Thoracic aorta (tissue), 2 donors: ENCODE measurements around the gene ERBB4. TPM values are rescaled to one million over a fixed set of nuclear protein-coding genes. Genes with fewer than 3 reads are reported as not detected.

Source experiments
- ATAC-seq: fragments of 150-250 bp; one replicate; pipeline ENCODE4 v1.8.0; 2017; ENCODE audit warnings: low read depth; ENCODE audit not compliant: insufficient number of reproducible peaks, low FRiP score
- DNase-seq: peaks from one replicate; pipeline ENCODE4 v3.0.0-alpha.2; 2020; ENCODE audit warnings: low spot score
- H3K27ac ChIP-seq, 2 donors: fragments of 200-600 bp; sonication (generic); 1 replicate in 1 of 2; 2 replicates in 1 of 2; pipeline ENCODE4 v1.5.1; 2016; ENCODE audit warnings: mild to moderate bottlenecking in 2 of 2, moderate library complexity in 2 of 2
- H3K27me3 ChIP-seq: fragments of 200-600 bp; sonication (generic); replicated peaks from 2 replicates; pipeline ENCODE4 v1.6.0; 2016; ENCODE audit warnings: mild to moderate bottlenecking; ENCODE audit not compliant: insufficient read depth
- H3K36me3 ChIP-seq: fragments of 200-600 bp; sonication (generic); one replicate; pipeline ENCODE4 v1.5.1; 2016
- H3K4me1 ChIP-seq, 2 donors: fragments of 200-600 bp; sonication (generic); 1 replicate in 1 of 2; 2 replicates in 1 of 2; pipeline versions ENCODE4 v1.5.1 to v1.6.0; 2016; ENCODE audit warnings: low read depth in 2 of 2, mild to moderate bottlenecking in 1 of 2; ENCODE audit not compliant: control insufficient read depth in 1 of 2
- H3K4me3 ChIP-seq: fragments of 200-600 bp; sonication (generic); 2 replicates; pipeline ENCODE4 v1.5.1; 2016; ENCODE audit warnings: mild to moderate bottlenecking
- H3K9me3 ChIP-seq: fragments of 200-600 bp; sonication (generic); 2 replicates; pipeline ENCODE4 v1.5.1; 2016
- total RNA-seq, 2 donors: library from RNA; depleted of rRNA; stranded (reverse); fragments of >200 nt; gene quantifications; one replicate each; pipeline versions ENCODE4 v1.1.0 to v1.2.3, GENCODE V29; 2016
- TF ChIP-seq, protein P1 (sequence below): fragments of 200-600 bp; sonication (generic); IDR thresholded peaks from one replicate; pipeline ENCODE4 v1.5.1; 2019; ENCODE audit warnings: antibody characterized with exemption

ERBB4 gene
- total RNA-seq, 2 donors from 2014 or later: 15.7 to 29.3 TPM

DNA sequence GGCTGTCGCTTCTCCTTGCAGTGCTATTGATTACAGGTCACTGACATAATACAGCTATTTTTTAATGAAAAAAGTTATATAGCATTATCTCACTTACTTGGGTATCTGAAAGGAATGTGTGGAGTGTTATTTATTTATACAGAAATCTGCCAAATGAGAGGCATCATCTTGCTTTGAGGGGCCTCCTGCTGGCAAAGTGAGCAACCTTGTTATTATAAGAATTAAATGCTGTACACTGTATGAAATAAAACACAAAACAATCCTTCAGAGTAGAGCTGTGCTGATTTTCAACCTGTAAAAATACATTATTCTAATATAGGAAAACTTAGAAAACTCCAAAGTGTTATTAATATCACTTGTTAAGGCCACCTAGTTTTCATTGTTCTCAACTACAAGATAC lies 20.9 kb downstream of the ERBB4 start:
- H3K4me3 ChIP-seq: no peak overlapping the region
- H3K9me3 ChIP-seq: no peaks in the 10 kb centered on the region
- peaks cover 6 to 28% of the 10 kb centered on the region in 2 donors for H3K4me1 ChIP-seq
- no peaks in the 10 kb centered on the region for H3K27me3 ChIP-seq
- H3K27ac ChIP-seq: no peak overlapping the region
- TF ChIP-seq, protein P1, sequence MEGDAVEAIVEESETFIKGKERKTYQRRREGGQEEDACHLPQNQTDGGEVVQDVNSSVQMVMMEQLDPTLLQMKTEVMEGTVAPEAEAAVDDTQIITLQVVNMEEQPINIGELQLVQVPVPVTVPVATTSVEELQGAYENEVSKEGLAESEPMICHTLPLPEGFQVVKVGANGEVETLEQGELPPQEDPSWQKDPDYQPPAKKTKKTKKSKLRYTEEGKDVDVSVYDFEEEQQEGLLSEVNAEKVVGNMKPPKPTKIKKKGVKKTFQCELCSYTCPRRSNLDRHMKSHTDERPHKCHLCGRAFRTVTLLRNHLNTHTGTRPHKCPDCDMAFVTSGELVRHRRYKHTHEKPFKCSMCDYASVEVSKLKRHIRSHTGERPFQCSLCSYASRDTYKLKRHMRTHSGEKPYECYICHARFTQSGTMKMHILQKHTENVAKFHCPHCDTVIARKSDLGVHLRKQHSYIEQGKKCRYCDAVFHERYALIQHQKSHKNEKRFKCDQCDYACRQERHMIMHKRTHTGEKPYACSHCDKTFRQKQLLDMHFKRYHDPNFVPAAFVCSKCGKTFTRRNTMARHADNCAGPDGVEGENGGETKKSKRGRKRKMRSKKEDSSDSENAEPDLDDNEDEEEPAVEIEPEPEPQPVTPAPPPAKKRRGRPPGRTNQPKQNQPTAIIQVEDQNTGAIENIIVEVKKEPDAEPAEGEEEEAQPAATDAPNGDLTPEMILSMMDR: no peak
- DNase-seq (no peak), ATAC-seq (no peak)
- no peaks in the 10 kb centered on the region for H3K36me3 ChIP-seq

DNA sequence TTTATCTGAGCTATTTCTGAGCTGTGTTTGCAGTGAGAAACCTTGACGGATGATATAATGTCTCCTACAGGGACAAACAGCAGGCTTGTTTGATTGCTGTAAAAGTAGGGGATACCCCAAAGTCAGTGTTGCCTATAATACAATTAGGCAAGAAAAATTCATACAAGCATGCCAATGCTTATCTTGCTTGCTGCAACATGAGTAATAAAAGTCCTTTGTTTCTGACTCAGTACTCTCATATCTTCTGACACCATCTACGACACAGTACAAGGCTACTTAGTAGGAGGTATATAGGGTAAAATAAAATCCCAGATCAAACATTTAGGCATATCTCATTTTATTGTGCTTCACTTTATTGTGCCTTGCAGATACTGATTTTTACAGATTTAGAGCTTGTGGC lies 33.0 kb downstream of the ERBB4 start:
- TF ChIP-seq, protein P1: no peak
- H3K36me3 ChIP-seq: no peaks in the 10 kb centered on the region
- H3K4me3 ChIP-seq: no peak overlapping the region
- H3K27ac ChIP-seq: no peak overlapping the region
- DNase-seq (no peak), ATAC-seq (no peak)
- H3K9me3 ChIP-seq: no peaks in the 10 kb centered on the region
- peaks cover 5 to 16% of the 10 kb centered on the region in 2 donors for H3K4me1 ChIP-seq
- H3K27me3 ChIP-seq: no peaks in the 10 kb centered on the region

DNA sequence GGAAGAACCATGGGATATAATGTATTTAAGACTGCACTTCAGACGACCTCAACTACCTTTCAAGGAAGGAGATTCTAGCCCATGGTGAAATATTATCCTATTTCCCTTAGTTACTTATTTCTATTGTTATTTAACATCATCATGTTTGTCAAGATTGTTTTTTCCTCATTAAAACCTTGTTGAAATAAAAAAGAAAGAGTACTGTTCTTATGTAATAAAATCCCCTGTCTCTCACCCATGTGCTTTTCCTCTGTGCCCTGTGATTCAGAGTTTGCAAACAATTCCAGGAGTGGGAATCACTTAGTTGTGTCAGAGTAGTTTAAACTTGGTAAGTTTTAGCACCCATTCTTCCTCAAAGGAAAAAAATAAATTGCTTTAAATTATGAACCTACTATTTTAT lies 43.6 kb downstream of the ERBB4 start:
- TF ChIP-seq, protein P1: no peak
- ATAC-seq: no peak
- Histone ChIP-seq H3K4me3 (no peak overlapping the region), H3K27me3 (no peaks in the 10 kb centered on the region), H3K4me1 (peaks cover 0 to 8% of the 10 kb centered on the region in 2 donors), H3K27ac (no peak overlapping the region), H3K9me3 (no peaks in the 10 kb centered on the region), H3K36me3 (no peaks in the 10 kb centered on the region)
- no peak for DNase-seq

DNA sequence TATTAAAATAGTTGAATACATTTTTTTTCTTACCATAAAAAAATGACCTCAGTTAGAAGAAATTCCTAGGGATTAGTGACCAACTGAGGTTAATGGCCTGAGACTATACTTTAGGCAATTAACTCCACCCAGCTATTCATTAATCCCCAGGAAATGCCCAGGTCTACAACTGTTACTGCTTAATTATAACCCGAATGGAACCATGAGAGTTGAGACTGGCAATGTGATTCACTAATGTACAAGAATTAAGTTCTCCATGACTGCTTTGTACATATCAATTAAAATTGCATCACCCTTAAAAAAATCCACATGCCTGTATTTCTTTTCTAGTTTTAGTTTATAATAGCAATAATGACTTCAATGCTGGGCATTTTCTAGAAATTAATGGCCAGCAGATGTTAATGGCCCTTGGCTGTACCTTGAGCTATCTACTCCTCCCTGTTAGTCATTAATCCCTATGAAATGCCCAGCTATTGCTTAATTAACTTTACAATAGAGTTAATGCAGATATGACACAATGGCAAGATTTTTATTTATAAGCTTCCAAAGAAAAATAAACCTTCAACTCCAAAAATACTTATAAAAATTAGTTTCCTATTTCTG lies 44.1 kb downstream of the ERBB4 start:
- TF ChIP-seq, protein P1: no peak
- Histone ChIP-seq H3K9me3 (no peaks in the 10 kb centered on the region), H3K4me1 (peaks cover 0 to 11% of the 10 kb centered on the region in 2 donors), H3K27ac (no peak overlapping the region), H3K27me3 (no peaks in the 10 kb centered on the region), H3K4me3 (no peak overlapping the region), H3K36me3 (no peaks in the 10 kb centered on the region)
- ATAC-seq: no peak
- DNase-seq: no peak

DNA sequence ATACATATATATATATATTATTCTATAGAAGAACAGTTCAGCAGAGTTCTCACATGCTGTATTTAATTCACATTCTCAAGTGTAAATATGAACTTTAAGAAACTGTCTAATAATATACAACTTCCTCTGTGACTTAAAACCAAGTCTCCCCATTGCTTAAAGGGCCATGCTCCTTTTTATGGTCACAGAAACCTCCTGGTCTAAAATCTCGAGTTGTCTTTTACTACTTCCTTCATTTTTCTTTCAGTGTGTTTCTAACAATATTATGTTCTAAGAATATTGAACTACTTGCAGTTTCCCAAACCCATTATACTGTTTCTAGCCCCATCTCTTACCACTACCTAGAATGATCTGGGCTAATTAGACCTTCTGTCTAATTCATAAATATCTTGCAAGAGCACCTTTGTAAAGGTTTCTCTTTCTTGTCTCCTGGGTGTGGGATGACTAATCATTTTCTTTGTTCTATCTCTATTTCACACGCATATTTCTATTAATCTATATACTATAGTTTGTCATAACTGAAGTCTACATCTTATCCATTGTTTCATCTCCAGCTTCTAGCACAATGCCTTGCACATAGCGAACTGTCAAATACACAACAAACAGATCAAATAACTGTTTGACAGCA lies 48.8 kb downstream of the ERBB4 start:
- H3K36me3 ChIP-seq: no peaks in the 10 kb centered on the region
- TF ChIP-seq, protein P1: no peak
- H3K4me3 ChIP-seq: no peak overlapping the region
- no peaks in the 10 kb centered on the region for H3K27me3 ChIP-seq
- no peak overlapping the region for H3K27ac ChIP-seq
- DNase-seq (no peak), ATAC-seq (no peak)
- H3K4me1 ChIP-seq: peaks cover 0 to 17% of the 10 kb centered on the region in 2 donors
- no peaks in the 10 kb centered on the region for H3K9me3 ChIP-seq
